Umbilical cord (tissue), 2 donors: ENCODE data around the gene SRD5A3. TPM values are rescaled to one million over a fixed set of nuclear protein-coding genes. Genes with fewer than 3 reads are reported as not detected.

ENCODE experiments used
- DNase-seq: peaks from one replicate; pipeline ENCODE4 v3.0.0-alpha.2; 2015; ENCODE audit warnings: low spot score
- total RNA-seq: library from RNA; depleted of rRNA; stranded (reverse); fragments of >200 nt; gene quantifications from one replicate; pipeline ENCODE4 v1.2.3, GENCODE V29; 2014; ENCODE audit warnings: low replicate concordance; ENCODE audit not compliant: insufficient read depth

The SRD5A3 gene
- total RNA-seq, 1 donor from 2014 or later: 3.1 TPM

DNA sequence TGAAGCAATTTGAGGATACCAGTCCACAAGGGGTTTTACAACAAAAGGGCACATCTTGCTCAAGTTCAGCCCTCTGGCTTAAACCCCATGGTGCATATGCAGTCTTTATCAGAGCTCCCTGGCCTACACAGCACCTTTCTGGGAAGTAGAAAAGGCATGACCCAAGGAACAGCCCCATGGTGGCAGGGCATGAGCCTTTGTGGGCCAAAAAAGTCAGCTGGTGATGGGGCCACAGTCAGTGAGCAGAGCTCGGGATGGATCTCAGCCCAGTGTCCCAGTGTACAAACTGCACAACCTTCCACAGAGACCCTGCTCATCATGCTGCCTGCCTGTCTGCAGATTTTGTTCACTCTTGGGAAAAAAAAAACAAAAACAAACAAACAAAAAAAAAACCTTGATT is 27.4 kb downstream of the SRD5A3 start:
- no peak for DNase-seq

DNA sequence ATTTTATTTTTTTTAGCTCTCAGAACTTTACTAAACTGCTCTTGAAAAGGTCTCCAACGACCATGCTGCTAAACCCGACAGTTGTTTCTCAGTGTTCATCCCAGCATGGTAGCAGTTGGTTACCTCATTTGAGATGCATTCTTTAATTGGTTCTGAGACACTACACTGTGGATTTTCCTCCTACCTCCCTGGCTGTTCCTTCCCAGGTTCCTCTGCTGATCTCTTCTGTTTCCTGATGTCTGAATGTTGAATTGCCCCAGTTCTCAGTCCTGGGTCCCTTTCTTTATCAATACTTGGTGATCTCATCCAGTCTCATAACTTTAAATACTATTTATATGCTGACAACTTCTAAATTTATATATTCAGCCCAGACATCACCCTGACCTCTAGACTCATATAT is 30.7 kb downstream of the SRD5A3 start:
- no peak for DNase-seq

DNA sequence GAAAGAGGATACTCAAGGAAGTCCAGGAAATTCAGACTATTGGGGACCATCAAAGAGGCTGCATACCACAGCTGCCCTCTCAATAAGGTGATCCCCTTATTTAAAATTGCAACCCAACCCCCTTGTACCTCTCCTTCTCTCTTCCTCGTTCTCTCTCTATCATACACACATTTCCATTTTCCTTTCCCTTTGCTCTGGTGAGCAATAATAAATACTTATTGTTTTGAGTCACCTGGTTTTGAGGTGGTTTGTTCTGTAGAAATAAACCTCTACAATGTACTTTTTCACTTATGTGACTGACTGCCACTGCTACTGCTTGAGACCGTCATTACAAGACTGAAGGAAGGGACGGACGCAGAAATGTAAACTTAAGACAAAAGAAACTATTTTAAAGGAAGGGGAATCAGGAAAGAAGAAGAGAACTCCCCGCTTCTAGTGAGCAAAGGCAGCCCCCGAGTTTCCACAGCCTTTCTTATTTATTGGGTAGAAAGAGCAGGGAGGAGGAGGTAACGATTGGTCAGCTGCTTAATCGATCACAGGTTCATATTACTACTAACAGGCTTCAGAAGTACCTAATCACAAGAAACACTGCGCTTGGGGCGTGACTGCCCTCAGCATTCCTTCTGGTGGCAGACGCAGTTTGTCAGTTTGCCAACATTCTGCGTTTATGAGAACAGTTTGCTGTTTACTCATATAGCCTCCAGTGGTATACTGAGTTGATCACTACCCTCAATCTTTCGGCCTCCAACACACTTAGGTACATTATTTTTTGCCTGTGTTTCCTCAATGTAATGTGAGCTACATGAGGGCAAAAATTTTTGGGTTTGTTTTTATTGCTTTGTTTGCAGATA is 32.8 kb downstream of the SRD5A3 start:
- no peak for DNase-seq

DNA sequence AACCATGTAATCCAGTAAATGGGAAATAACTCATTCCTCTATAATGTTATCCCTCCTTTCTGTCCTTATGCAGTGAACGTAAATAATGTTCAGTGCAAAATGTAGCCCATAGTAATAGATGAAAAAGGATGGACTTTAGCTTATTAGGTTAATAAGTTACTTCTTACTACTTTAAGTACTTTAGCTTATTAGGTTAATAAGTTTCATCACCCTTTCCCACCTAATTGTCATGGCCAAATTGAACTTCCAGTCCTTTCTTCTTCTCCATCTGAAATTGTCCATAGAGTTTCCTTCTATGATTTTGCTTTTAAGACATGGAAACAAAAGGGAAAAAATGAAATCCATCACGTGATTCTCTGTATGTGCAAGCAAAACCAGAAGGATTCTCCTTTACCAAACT is 34.5 kb downstream of the SRD5A3 start:
- DNase-seq: no peak

DNA sequence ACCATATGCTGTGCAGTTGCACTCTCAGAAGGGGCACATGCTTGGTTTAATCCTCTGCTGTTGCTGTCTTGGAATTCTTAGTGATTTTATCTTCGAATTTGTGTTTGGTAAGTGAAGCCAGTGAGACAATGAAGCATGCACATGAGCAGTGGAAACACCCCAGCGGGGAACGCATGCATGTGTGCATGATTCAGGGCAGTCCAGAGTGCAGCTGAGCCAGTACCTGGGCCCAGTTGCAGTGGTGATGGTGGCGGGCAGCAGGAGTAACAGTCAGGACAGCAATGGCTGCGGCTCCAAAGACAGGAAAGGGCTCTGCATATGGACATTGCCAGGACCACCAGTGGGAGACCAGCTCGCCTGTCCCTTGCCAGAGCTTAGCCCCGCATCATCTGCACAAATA is 35.5 kb downstream of the SRD5A3 start:
- no peak for DNase-seq

DNA sequence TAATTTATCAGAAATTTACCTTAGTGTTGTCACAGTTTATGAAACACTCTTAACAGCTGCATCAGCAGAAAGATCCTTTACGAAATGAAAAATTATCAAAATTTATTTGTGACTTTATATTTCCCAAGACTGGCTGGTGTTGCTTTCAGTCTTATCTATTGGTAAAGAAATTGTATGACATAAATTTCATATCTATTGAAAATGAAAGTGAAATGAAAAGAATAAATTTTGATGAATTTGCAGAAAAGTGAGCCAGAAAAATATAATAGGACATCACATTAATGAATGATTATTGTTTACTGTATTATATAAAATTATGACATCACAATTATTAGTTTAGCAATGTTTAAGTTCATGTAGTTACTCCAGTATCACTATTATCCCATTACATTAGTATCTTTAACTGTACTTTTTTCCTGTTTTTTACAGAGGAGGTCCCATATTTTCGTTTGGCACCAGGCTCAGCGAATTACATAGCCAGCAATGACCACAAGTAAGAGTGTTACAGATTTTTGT is 36.5 kb downstream of the SRD5A3 start:
- DNase-seq: no peak

DNA sequence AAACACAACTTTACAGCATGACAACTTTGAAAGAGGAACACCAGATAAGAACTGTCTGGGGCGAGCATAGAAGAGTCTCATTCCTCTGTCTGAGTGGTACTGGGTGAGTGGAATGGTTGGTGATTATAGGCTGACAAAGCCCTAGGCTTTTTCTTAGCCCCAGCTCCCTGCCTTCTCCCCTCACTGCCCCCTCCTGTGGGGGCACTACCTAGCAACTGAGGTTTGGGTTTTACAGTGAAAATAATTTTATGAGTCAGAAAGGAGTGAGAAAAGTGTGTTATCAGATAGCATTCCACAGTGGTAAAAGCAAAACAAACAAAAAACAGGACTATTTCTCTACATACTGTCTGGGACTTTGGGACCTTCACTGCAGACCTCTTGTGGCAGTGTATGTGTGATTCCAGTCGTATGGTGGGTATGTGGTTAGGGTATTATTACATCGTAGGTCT is 39.2 kb downstream of the SRD5A3 start:
- no peak for DNase-seq

DNA sequence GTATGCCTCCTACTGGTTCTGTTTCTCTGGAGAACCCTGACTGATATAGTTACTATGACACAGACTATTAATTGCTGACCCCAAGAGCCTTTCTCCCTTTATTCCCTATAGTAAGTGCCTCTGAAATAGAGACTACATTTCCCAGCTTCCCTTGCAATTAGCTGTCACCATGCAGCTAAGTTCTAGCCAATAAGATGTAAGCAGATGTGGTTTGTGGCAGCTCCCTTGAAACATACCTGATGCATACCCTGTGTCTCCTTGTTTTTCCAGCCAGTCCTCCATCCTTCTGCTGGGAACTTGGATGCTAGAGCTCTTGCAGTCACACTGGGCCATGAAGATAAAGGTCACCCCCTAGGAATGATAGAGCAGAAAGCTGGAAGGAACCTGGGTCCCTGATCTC is 40.0 kb downstream of the SRD5A3 start:
- no peak for DNase-seq

DNA sequence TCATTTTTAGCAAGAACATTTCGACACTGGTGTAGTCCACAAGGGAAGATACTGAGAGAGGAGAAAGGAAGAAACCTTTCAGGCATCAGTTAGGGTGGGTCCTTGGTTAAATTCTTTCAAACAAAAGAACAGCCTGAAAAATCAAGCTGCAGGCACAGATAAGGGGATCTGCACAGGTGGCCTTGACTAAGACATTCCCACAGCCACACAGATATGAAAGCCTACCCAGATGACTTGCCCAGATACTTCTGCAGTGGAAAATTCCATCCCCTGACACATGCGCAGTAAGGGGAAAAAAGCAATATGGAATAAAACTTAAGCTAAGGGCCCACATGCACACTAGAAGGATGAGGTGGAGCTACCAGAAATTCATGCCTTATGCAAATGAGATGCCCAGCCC is 40.8 kb downstream of the SRD5A3 start:
- DNase-seq: no peak

DNA sequence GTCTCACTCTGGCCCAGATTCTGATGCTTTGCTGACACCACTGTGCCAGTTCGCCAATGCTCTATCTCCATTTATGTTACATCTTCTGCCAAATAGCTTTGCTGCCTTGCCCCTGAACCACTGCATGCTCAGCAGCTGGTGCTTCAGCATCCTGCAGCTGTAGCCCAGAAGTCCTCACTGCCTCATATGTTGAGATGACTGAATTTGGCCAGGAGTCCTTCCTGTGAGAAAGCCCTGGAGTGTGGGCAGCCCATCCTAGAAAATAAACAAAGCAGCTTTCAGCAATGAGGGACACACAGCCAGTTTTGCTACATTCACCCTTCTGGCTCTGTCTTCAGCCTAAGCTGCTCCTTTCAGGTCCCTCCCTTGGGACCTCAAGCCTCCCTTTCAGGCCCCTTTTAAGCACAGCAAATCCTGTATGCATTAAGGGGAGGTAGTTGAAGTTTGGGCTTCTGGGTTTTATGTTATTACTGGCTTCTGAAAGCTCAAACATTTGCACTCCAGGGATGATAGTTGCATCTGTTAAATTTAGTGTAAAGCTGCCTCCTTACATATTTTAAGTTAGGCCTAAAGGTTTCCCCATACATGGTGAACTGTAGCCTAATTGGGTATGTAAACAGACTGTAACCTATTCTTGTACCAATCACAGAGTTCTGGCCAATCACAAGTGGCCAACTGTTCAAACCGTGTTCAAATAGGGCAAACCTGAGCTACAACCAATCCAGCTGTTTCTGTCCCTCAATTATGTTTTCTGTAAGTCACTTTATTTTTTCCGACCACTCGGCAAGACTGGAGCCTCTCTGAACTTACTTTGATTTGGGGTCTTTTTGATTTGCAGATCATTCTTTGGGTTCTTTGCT is 47.6 kb downstream of the SRD5A3 start:
- no peak for DNase-seq

DNA sequence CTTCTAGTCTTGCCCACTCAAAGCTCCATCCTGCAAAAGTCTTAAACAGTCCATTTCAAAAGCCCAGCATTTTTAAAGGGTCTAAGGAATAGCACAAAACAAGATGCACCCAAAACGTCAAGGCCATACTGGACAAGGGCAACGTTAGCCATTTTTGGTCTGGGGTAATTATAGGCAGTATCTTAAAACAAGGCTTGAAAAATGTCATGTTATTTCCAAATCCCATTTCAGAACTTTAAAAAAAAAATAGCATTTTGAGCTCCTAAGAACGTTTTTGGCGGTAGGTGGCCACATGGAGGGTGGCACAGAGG is 49.1 kb downstream of the SRD5A3 start:
- DNase-seq: no peak

DNA sequence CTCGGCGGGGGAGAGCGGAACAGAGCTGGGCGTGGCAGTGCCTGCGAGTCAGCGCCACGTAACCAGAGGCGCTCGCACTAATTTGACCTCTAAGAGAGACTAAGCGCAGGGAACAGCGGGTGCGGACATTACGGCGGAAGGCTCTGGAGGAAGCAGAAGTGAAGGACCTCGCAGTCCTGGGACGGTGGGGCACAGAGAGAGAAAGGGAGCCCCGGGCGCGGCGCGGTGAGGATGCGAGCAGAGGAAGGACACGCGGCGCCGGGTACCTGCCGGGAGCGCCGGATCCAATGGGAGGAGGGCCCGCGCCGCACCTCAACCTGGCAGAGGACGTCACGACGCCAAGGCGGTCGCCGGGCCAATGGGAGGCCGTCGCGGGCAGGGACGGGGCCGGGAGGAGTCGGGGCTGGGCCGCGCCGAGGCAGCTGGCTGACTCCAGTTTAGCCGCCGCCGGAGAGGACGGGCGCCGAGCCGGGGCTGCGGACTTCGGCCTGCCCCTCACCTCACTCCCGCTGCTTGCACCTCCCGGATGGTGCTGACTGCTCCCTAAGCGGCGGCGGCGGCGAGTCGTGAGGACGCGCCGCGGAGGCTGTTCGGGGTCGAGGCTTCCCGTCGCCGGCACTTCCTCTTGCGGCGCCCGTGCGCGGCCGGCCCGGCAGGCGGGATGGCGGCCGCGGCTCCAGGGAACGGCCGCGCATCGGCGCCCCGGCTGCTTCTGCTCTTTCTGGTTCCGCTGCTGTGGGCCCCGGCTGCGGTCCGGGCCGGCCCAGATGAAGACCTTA is 49.7 kb downstream of the SRD5A3 start, which contains the start of gene TMEM165:
Gene TMEM165, plus strand, starts transcription at position 429 of the 779 bp plus-strand sequence. Its CDS starts 233 bp downstream, at position 662.
- peak; percentile 90 for DNase-seq

DNA sequence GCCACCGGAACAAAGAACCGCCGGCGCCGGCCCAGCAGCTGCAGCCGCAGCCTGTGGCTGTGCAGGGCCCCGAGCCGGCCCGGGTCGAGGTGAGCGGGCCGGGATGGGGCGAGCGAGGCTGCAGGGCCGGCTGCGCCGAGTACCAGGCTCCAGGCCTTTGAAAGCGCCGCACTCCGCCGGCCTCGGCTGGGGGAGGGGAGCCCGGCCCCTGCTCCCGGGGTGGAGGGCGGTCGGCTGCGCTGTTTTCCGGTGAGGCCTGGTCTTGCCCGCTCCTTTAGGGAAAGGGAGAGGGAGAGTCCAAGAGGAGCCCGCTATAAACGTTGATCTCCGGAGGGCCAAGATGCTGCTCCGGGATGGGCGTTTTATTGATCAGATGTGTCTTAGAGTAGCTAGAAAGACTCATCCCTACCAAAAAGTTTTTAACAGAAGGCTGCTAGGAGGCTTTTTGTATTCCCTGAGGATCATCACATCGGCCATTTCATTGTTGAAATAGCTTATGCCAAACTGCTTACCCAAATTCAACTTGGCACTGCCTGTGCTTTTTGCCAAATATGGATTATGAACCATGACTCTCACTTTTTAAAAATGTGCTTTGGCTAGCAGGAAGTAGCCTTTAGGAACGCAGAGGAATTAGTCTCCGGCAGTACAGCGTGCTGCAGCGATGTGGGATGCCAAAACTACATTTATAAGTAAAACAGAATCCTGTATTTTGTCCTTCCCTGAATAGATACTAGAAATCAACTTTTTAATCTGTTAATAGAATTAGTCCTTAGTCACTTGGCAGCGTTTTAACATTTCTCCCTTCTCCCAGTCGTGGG is 50.5 kb downstream of the SRD5A3 start:
- peak; percentile 63 for DNase-seq

DNA sequence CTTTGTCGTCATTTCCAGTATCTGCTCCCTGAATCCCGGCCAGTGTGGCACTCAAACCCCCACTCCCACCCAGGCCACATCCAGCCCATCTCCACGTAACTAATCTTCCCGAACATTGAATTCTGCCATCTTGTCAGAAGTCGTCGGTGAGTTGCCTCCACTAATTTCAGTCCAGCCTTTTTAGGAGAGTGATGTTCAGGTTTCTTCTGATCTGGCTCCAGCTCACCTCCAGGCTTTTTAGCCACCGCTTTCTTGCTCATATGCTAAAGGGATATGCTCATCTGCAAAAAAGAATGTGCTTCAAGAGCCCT is 51.0 kb downstream of the SRD5A3 start:
- DNase-seq: no peak

DNA sequence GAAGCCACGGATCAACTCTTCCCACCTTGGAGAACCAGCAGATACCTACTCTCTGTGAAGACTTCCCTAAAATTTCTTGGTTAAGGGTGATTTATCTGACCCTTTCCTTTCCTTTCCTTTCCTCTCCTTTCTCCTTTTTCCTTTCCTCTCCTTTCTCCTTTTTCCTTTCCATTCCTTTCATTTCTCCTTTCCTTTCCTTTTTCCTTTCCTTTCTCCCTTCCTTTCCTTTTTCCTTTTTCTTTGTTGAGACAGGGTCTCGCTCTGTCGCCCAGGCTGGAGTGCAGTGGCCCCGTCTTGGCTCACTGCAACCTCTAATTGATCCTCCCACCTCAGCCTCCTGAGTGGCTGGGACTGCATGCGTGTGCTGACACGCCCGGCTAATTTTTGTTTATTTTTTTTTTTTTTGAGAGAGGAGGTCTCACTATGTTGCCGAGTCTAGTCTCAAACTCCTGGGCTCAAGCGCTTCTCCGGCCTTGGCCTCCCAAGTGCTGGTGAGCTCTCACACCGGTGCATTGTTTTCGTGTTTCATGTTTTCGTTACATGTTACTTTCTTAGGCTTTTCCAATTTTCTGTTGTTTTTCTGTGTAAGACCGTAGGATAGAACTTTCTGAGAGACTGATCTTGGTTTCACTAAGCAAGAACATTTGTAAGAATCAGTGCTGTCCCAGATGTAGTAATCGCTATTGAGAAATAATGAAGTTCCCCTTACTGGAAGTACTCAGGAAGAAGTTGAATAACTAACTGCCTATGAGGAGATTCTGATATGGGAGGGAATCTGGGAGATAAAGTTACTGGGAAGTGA is 51.7 kb downstream of the SRD5A3 start:
- DNase-seq: peak; percentile 57

DNA sequence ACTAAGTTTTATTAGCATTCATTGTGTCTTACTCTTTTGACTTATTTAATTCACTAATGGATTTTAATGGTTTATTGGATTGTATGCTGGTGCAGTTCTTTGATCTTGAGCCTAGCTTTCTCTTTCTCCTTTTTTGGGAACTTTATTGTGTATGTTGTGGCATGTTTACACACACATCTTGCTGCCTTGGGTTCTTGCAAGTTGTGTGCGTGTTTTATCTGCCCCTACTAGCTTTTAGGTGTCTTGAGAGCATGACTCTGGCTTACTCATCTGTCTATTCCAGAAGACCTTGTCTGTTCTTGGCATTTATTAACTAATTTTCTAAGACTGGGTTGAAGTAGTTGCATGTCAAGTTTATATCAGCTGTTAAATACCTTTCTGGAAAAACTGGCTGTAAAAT is 52.4 kb downstream of the SRD5A3 start:
- peak; percentile 25 for DNase-seq

DNA sequence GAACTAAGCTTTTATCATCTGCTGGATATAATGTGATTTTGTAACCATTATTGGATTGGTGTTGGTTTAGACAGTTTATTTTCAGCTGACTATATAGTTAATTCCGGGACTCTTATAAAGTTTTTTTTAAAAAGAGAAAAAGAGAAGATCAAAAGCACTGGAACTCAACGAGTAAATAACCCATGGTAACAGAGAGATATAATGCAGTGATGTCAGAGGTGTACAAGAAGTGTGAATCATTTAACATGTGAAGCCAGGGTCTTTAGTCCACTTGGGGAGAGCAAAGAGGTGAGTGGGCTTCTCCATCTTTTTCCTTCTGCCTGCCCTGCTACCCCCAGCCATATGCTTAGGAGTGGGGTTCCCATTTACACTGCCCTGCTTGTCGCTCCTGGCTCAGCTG is 52.9 kb downstream of the SRD5A3 start:
- DNase-seq: peak; percentile 14

DNA sequence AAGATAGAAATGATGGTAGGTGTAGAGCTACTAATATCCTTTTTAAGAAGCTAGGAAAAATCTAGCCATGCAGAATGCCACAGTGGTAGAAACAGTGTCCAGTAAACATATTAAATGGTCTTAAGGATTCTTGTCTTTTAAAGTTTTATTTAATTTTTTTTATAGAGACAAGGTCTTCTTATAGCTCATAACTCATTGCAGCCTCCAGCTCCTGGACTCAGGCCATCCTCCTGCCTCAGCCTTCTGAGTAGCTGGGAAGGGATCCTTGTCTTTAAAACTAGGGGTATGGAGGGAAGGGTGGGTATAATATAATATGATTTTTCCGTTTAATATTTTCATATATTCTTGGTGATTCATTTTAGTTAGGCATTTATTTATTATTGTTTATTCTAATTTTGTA is 53.5 kb downstream of the SRD5A3 start:
- no peak for DNase-seq

DNA sequence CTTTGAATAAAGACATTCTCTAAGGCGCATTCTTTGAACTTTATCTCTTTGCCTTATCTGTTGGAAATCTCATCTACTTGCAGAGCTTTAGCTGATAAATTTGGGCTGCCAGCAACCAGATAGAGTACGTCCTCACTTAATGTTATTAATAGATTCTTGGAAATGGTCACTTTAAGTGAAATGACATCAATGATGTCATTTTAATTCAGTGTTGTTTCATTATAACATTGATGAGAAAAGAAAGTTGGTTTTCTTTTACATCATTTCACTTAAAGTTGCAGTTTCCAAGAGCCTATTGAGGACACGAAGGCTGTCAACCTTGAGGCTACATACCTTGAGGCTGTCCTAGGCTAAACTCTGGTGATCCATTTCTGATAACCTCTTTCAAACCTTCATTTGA is 59.0 kb downstream of the SRD5A3 start:
- DNase-seq: no peak

DNA sequence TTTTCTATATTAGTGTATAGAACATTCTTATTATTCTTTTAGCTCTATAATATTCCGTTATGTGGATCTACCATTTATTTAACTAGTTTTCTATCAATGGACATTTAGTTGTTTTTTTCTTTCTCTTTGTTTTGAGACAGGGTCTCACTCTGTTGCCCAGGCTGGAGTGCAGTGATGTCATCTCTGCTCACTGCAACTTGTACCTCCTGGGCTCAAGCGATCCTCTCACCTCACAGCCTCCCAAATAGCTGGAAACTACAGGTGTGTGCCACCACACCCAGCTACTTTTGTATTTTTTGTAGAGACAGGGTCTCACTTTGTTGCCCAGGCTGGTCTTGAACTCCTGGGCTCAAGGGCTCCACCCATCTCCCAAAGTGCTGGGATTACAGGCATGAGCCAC is 60.5 kb downstream of the SRD5A3 start:
- DNase-seq: no peak
